Myocyte (in vitro differentiated cells): ENCODE data around the gene CD44. TPM values are rescaled to one million over a fixed set of nuclear protein-coding genes. Genes with fewer than 3 reads are reported as not detected.

ENCODE experiments used
- DNase-seq: peaks from one replicate; pipeline ENCODE4 v3.0.0-alpha.2; 2012; ENCODE audit warnings: low read depth
- total RNA-seq: library from RNA; depleted of rRNA; stranded (reverse); fragments of >200 nt; gene quantifications from 2 replicates; pipeline ENCODE4 v1.2.3, GENCODE V29; 2014

Gene CD44
- total RNA-seq, 1 donor from 2014 or later, result 95.4 TPM

GRCh38 chr11:35173616-35174566 is 34.9 kb downstream of the CD44 start:
- no peak for DNase-seq

GRCh38 chr11:35174666-35175065 is 35.7 kb downstream of the CD44 start:
- DNase-seq, result peak; percentile 76

- peak; percentile 52 for DNase-seq
Measured at GRCh38 chr11:35177370-35177769, 38.4 kb downstream of the CD44 start.

- DNase-seq, result no peak
Measured at GRCh38 chr11:35178067-35178805, 39.3 kb downstream of the CD44 start.

- DNase-seq, result no peak
Measured at GRCh38 chr11:35178873-35179272, 39.9 kb downstream of the CD44 start.

DNA sequence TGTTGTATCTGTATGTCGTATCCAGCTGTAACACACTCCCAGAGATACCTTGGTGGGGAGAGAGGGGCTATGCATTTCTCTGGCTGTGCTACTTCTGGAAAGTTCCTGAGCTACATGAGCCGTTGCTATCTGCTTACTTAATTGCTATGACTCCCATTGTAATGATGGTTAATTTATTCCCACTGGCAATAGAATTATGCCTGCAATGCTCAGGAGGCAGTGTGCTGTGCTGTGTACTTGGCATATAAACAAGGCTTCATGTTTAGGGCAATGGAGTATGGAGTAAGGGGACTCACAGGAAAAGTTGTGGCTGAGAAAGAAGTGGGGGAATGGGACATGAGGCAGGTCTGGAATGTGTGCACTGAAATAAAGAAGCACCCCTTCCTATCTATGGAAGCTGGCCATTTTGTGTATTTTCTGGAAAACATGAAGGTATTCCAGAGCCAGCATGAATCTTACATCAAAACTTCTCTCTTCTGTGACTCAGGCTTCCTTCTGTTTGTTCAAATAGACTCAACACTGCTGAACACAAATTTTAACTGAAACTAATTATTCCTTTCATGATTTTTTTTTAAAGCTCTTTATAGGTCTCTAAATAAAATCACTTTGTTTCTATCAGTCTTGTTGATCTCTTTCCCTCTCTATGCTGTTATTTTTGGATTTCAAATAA is 40.6 kb downstream of the CD44 start:
- DNase-seq, result no peak

DNA sequence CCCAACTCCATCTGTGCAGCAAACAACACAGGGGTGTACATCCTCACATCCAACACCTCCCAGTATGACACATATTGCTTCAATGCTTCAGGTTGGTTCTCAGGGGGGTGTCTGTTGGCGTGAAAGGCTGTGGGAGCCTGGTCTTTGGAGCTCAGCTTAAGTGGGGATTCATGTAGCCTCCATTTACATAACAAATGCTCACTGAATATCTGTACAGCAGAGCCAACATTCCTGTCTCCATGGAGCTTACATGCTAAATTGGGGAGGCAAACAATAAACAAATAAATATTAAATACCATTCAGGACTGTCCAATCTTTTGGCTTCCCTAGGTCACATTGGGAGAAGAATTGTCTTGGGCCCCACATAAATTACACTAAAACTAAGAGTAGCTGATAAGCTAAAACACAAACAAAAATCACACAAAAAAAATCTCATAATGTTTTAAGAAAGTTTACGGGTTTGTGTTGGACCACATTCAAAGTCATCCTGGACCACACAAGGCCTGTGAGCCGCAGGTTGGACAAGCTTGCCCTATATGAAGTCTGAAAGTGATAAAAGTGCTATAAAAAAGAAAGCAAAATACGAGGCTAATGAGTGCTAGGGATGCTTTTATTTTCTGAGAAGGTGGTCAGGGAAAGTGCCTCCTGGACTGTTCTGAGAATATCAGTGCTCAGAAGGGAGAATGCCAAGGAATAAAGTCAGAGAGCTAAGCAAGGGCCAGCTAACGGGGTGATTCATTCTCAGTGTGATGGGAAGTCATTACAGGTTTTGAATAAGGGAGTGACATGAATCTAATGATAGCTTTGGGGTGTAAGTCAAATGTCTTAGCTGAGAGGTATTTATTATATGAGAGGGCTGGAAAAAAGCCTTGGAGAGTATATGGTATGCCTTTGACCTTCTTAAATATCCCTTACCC is 41.6 kb downstream of the CD44 start:
- no peak for DNase-seq

DNA sequence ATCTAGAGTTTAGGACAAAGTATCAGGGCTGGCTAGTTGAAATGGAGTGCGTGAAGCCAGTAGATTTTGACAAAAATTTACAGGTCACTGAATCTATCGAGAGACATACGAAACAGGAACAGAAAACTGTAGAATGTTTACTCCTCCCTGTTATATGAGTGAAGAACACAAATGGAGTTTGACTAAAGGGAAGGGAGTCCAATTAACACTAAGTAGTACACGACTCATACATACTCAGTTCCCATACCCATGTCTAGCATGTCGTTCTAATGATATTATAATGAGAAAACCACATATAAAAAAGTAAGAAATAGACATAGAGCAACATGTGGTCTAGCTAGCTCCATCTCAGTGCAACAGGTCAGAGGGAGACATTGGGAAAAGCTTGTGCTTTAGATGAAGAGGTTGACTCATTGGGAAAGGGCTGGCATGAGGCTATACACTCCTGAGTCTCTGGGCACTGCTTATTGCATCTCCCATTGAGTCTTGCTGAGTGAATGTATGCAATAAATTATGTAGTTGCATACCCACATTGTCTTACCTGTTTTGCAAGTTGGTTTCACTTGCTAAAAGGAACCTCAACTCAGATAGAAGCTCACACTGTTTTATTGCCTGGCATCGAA is 43.5 kb downstream of the CD44 start:
- DNase-seq, result no peak

GRCh38 chr11:35183326-35183925 is 44.5 kb downstream of the CD44 start:
- DNase-seq, result no peak

DNA sequence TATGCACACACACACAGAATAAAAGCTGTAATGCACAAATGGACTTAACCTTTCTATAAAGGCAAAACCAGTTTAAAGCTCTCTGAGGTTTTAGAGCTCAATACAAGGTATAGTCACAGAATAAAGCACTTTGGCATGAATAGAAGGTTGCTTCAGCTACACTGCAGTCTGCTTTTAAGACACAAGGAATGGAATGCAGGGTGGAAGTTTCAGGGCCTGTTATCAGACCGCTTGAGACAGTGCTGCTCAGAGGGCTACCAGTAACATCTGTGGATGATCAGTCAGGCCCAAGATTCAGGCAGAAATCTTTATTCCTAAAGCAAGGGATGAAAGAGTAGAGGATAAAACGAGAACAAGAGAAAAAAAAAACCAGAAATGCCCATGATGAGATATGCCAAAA is 46.7 kb downstream of the CD44 start:
- DNase-seq, result no peak

DNA sequence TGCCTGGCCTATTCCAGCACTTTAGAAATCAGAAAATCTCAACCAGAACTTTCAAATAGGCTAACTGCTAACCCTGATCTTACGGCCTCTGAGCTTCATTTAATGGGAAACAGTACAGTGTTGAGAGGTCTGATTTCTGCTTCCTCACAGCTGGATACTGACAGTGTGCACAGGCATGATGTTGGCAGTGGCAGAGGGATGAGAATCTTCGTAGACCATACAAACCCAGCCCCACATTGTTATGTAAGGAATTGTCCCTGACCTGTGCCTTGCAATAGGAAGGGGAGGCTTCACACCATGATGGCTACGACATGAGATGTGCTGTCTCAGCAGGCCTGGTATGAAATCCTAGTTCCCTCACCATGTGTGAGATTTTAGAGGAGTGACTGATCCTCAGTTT is 49.0 kb downstream of the CD44 start:
- DNase-seq, result no peak

- DNase-seq, result no peak
Measured at GRCh38 chr11:35190804-35191348, 51.9 kb downstream of the CD44 start.

DNA sequence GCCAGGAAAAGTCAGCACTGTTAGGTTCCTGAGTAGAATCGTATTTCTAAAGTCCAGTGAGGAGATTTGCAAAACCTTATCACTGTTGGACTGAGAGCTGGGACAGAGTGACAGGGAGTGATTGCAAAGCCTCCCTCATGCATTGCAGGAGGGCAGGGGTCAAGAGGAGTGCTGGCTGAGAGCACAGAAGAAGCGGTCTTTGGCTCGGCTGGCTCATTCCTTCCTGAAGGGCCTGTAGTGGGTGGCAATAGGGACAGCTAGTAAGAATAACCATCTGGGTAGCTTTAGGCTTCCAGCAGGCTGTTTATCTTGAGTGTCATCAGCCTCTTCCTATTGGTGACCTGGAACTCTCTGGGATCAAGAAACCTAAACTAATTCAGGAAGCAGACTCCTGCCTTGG is 53.4 kb downstream of the CD44 start:
- no peak for DNase-seq

DNA sequence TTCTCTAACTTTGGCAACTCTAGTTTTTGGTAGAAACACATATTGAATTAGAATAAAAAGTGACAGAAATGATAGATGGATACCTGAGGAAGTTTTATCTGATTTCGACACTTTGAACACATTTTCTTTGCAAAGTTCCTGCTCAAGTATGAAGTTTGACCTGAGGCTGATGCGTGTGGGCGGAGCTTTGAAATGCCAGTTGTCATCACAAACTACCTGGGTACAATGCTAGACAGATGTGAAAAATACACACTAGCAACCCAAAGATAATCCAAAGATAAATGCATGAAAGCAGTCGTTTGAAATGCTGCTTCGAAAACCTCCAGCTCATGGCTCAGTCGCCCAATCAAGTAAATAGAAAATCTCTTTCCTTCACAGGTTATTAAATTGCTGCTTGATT is 54.8 kb downstream of the CD44 start:
- DNase-seq, result no peak

GRCh38 chr11:35197292-35197691 is 58.3 kb downstream of the CD44 start:
- DNase-seq, result no peak

GRCh38 chr11:35200811-35201341 is 61.9 kb downstream of the CD44 start:
- DNase-seq, result no peak

GRCh38 chr11:35204614-35205013 is 65.6 kb downstream of the CD44 start:
- no peak for DNase-seq

GRCh38 chr11:35206616-35207015 is 67.6 kb downstream of the CD44 start:
- DNase-seq, result no peak
